GM18498 (cell line): Measurements from ENCODE around the gene DEPP1.

ENCODE experiments used
- ATAC-seq: cut with Tn5 transposase; IDR thresholded peaks from one replicate; pipeline ENCODE4 v1.9.1; 2021; ENCODE audit warnings: mild to moderate bottlenecking, moderate library complexity; ENCODE audit not compliant: unreplicated experiment

Gene DEPP1

GRCh38 chr10:44955413-44956070, 23.1 kb downstream of the DEPP1 start:
- ATAC-seq: no peak

GRCh38 chr10:44954962-44955361, 23.6 kb downstream of the DEPP1 start:
- no peak for ATAC-seq

- no peak for ATAC-seq
Measured at GRCh38 chr10:44954042-44954441, 24.6 kb downstream of the DEPP1 start.

- ATAC-seq: no peak
Measured at GRCh38 chr10:44952779-44953231, 25.8 kb downstream of the DEPP1 start.

GRCh38 chr10:44951576-44952226, 26.9 kb downstream of the DEPP1 start:
- no peak for ATAC-seq

GRCh38 chr10:44950326-44951225, 28.0 kb downstream of the DEPP1 start:
- ATAC-seq: no peak

- no peak for ATAC-seq
Measured at GRCh38 chr10:44949915-44950314, 28.7 kb downstream of the DEPP1 start.

- ATAC-seq: no peak
Measured at GRCh38 chr10:44949127-44949802, 29.3 kb downstream of the DEPP1 start.

- no peak for ATAC-seq
Measured at GRCh38 chr10:44948642-44949041, 30.0 kb downstream of the DEPP1 start.

GRCh38 chr10:44947371-44948152, 31.0 kb downstream of the DEPP1 start:
- ATAC-seq: peak; percentile 57

GRCh38 chr10:44946205-44946604, 32.4 kb downstream of the DEPP1 start:
- ATAC-seq: peak; percentile 62

GRCh38 chr10:44944354-44944753, 34.3 kb downstream of the DEPP1 start:
- no peak for ATAC-seq

- no peak for ATAC-seq
Measured at GRCh38 chr10:44939691-44940401, 38.8 kb downstream of the DEPP1 start.

- no peak for ATAC-seq
Measured at GRCh38 chr10:44938956-44939355, 39.7 kb downstream of the DEPP1 start.

GRCh38 chr10:44937196-44938005, 41.2 kb downstream of the DEPP1 start:
- no peak for ATAC-seq

GRCh38 chr10:44936314-44936975, 42.2 kb downstream of the DEPP1 start:
- ATAC-seq: no peak

- no peak for ATAC-seq
Measured at GRCh38 chr10:44935966-44936295, 42.7 kb downstream of the DEPP1 start.

GRCh38 chr10:44935201-44935965, 43.2 kb downstream of the DEPP1 start:
- no peak for ATAC-seq
